OCI-LY7 (cell line): Measurements from ENCODE around the gene TBC1D3. TPM values are rescaled to one million over a fixed set of nuclear protein-coding genes. Genes with fewer than 3 reads are reported as not detected.

ENCODE experiments used
- small RNA-seq: library from RNA; depleted of rRNA; stranded (forward); fragments of <200 nt; gene quantifications from one replicate; pipeline ENCODE3, GENCODE V24; 2014
- total RNA-seq, 2 experiments: library from RNA; depleted of rRNA in 1 of 2; stranded (reverse); fragments of >200 nt in 1 of 2; shearing (Covaris generic) in 1 of 2; gene quantifications; 2 replicates each; pipeline ENCODE4 v1.2.3, GENCODE V29; 2014 to 2022

Gene TBC1D3
- total RNA-seq, 2 experiments from 2014 or later, result not detected

Small RNA genes lying within 50 kb of the gene (small RNA-seq; reads per million reads assigned to genes)
- gene RF00019 (not detected), gene RNA5SP526 (not detected)

Other genes with a start within 250 kb of the TBC1D3 start
- 10.7 and 16.3 TPM in 2 replicates for gene TBC1D3L, start 203.5 kb downstream of the TBC1D3 start, total RNA-seq (2014; rRNA removed; shearing (Covaris generic))
- gene TBC1D3L, start 203.5 kb downstream of the TBC1D3 start, total RNA-seq (2022), result 20.0 and 25.9 TPM in 2 replicates
- gene TBC1D3D, start 188.6 kb downstream of the TBC1D3 start, total RNA-seq (2014; rRNA removed; shearing (Covaris generic)), result 0.21 TPM in 1 of 2 replicates, not detected in the other
- gene TBC1D3D, start 188.6 kb downstream of the TBC1D3 start, total RNA-seq (2022), result 0.63 and 1.5 TPM in 2 replicates
- gene TBC1D3C, start 123.9 kb downstream of the TBC1D3 start, total RNA-seq (2014; rRNA removed; shearing (Covaris generic)), result not detected in 2 replicates
- gene TBC1D3C, start 123.9 kb downstream of the TBC1D3 start, total RNA-seq (2022), result not detected in 2 replicates
- not detected in 2 replicates for gene TBC1D3E, start 64.6 kb downstream of the TBC1D3 start, total RNA-seq (2014; rRNA removed; shearing (Covaris generic))
- gene TBC1D3E, start 64.6 kb downstream of the TBC1D3 start, total RNA-seq (2022), result not detected in 2 replicates
- gene MRPL45, start 104.6 kb upstream of the TBC1D3 start, total RNA-seq (2014; rRNA removed; shearing (Covaris generic)), result 29.5 and 29.6 TPM in 2 replicates
- gene MRPL45, start 104.6 kb upstream of the TBC1D3 start, total RNA-seq (2022), result 41.5 and 45.1 TPM in 2 replicates
- 0.21 and 0.32 TPM in 2 replicates for gene GPR179, start 151.4 kb upstream of the TBC1D3 start, total RNA-seq (2014; rRNA removed; shearing (Covaris generic))
- 0.06 and 1.1 TPM in 2 replicates for gene GPR179, start 151.4 kb upstream of the TBC1D3 start, total RNA-seq (2022)
- 27.0 and 36.1 TPM in 2 replicates for gene SOCS7, start 159.3 kb upstream of the TBC1D3 start, total RNA-seq (2014; rRNA removed; shearing (Covaris generic))
- gene SOCS7, start 159.3 kb upstream of the TBC1D3 start, total RNA-seq (2022), result 39.1 and 44.9 TPM in 2 replicates
- gene ARHGAP23, start 235.9 kb upstream of the TBC1D3 start, total RNA-seq (2014; rRNA removed; shearing (Covaris generic)), result 18.6 and 25.4 TPM in 2 replicates
- gene ARHGAP23, start 235.9 kb upstream of the TBC1D3 start, total RNA-seq (2022), result 14.6 and 16.3 TPM in 2 replicates